ENCODE results near the gene ARHGAP24.

The ARHGAP24 gene

GRCh38 chr4:85821688-85822455, 346.9 kb downstream of the ARHGAP24 start:
- Histone ChIP-seq H3K36me3 (replicated peaks; ENCODE audit: insufficient read depth, low read length) (no peaks in the 10 kb centered on the region), H4K20me1 (ENCODE audit: insufficient read depth, low read length) (no peaks in the 10 kb centered on the region), H3K4me1 (ENCODE audit: low read length) (peaks cover 10% of the 10 kb centered on the region; the same call in 1 of the 2 replicates), H3K9ac (ENCODE audit: low read length) (no peak overlapping the region), H3F3A (ENCODE audit: insufficient read depth, low read length) (no peaks in the 10 kb centered on the region), H3K4me2 (ENCODE audit: low read depth, low read length) (no peak overlapping the region), H2AFZ (ENCODE audit: low read length) (no peak overlapping the region), H3K79me2 (ENCODE audit: low read length) (no peaks in the 10 kb centered on the region), H3K9me3 (replicated peaks; ENCODE audit: insufficient read depth, low read length) (no peaks in the 10 kb centered on the region), H3K4me3 (ENCODE audit: low read length) (no peak overlapping the region), H3K27ac (ENCODE audit: low read length) (no peak overlapping the region), H3K27me3 (replicated peaks; ENCODE audit: insufficient read depth, low read length) (no peaks in the 10 kb centered on the region), H3K9me2 (replicated peaks; ENCODE audit: insufficient read depth, low read length) (no peaks in the 10 kb centered on the region)
- no peak for TF ChIP-seq EZH2 (optimal IDR thresholded peaks at IDR 0.05; ENCODE audit: low read depth, low read length)
- TF ChIP-seq, protein P1, sequence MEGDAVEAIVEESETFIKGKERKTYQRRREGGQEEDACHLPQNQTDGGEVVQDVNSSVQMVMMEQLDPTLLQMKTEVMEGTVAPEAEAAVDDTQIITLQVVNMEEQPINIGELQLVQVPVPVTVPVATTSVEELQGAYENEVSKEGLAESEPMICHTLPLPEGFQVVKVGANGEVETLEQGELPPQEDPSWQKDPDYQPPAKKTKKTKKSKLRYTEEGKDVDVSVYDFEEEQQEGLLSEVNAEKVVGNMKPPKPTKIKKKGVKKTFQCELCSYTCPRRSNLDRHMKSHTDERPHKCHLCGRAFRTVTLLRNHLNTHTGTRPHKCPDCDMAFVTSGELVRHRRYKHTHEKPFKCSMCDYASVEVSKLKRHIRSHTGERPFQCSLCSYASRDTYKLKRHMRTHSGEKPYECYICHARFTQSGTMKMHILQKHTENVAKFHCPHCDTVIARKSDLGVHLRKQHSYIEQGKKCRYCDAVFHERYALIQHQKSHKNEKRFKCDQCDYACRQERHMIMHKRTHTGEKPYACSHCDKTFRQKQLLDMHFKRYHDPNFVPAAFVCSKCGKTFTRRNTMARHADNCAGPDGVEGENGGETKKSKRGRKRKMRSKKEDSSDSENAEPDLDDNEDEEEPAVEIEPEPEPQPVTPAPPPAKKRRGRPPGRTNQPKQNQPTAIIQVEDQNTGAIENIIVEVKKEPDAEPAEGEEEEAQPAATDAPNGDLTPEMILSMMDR (IDR thresholded peaks at IDR 0.05; ENCODE audit: low read length), result no peak
- TF ChIP-seq EZH2phosphoT487 (IDR thresholded peaks at IDR 0.05; ENCODE audit: low read length), result no peak
- DNase-seq, result no peak

- no peaks in the 10 kb centered on the region for H3K36me3 ChIP-seq (replicated peaks; ENCODE audit: insufficient read depth, low read length)
- H3K4me1 ChIP-seq (ENCODE audit: low read length), result peaks cover 10% of the 10 kb centered on the region; the same call in 1 of the 2 replicates
- H3F3A ChIP-seq (ENCODE audit: insufficient read depth, low read length), result no peaks in the 10 kb centered on the region
- no peaks in the 10 kb centered on the region for H3K27me3 ChIP-seq (replicated peaks; ENCODE audit: insufficient read depth, low read length)
- H2AFZ ChIP-seq (ENCODE audit: low read length), result no peak overlapping the region
- no peaks in the 10 kb centered on the region for H3K9me2 ChIP-seq (replicated peaks; ENCODE audit: insufficient read depth, low read length)
- no peaks in the 10 kb centered on the region for H3K9me3 ChIP-seq (replicated peaks; ENCODE audit: insufficient read depth, low read length)
- H3K79me2 ChIP-seq (ENCODE audit: low read length), result no peaks in the 10 kb centered on the region
- DNase-seq, result no peak
- H3K27ac ChIP-seq (ENCODE audit: low read length), result no peak overlapping the region
- TF ChIP-seq, protein P1 (IDR thresholded peaks at IDR 0.05; ENCODE audit: low read length), result no peak
- TF ChIP-seq EZH2 (optimal IDR thresholded peaks at IDR 0.05; ENCODE audit: low read depth, low read length) (no peak), EZH2phosphoT487 (IDR thresholded peaks at IDR 0.05; ENCODE audit: low read length) (no peak)
- no peak overlapping the region for H3K4me2 ChIP-seq (ENCODE audit: low read depth, low read length)
- no peak overlapping the region for H3K4me3 ChIP-seq (ENCODE audit: low read length)
- H3K9ac ChIP-seq (ENCODE audit: low read length), result no peak overlapping the region
- no peaks in the 10 kb centered on the region for H4K20me1 ChIP-seq (ENCODE audit: insufficient read depth, low read length)
Measured at GRCh38 chr4:85823295-85823694, 348.3 kb downstream of the ARHGAP24 start.

GRCh38 chr4:85824166-85824945, 349.4 kb downstream of the ARHGAP24 start:
- Histone ChIP-seq H3K4me2 (ENCODE audit: low read depth, low read length) (no peak overlapping the region), H3K9me2 (replicated peaks; ENCODE audit: insufficient read depth, low read length) (no peaks in the 10 kb centered on the region), H3K27me3 (replicated peaks; ENCODE audit: insufficient read depth, low read length) (no peaks in the 10 kb centered on the region), H3K79me2 (ENCODE audit: low read length) (no peaks in the 10 kb centered on the region), H3K36me3 (replicated peaks; ENCODE audit: insufficient read depth, low read length) (no peaks in the 10 kb centered on the region), H3K27ac (ENCODE audit: low read length) (no peak overlapping the region), H4K20me1 (ENCODE audit: insufficient read depth, low read length) (no peaks in the 10 kb centered on the region), H3K9ac (ENCODE audit: low read length) (no peak overlapping the region), H3F3A (ENCODE audit: insufficient read depth, low read length) (no peaks in the 10 kb centered on the region), H3K4me3 (ENCODE audit: low read length) (no peak overlapping the region), H2AFZ (ENCODE audit: low read length) (no peak overlapping the region), H3K9me3 (replicated peaks; ENCODE audit: insufficient read depth, low read length) (no peaks in the 10 kb centered on the region), H3K4me1 (ENCODE audit: low read length) (peaks cover 10% of the 10 kb centered on the region; the same call in 1 of the 2 replicates)
- no peak for TF ChIP-seq EZH2phosphoT487 (IDR thresholded peaks at IDR 0.05; ENCODE audit: low read length)
- TF ChIP-seq EZH2 (optimal IDR thresholded peaks at IDR 0.05; ENCODE audit: low read depth, low read length), result no peak
- no peak for DNase-seq

Measured in MM.1S (cell line).